ENCODE data around the gene SUMF2.
"Not testable (repeated sequence)": the region's sequence is repeated elsewhere in the genome, so short reads cannot be mapped to it uniquely, and the experiment has no call there.

Gene SUMF2

GRCh38 chr7:56091591-56091990 is 27.5 kb downstream of the SUMF2 start:
- Histone ChIP-seq H3K9me2 (ENCODE audit: low read depth, low read length) (no peaks in the 10 kb centered on the region), H4K20me1 (ENCODE audit: insufficient read depth, low read length) (no peaks in the 10 kb centered on the region), H3K27ac (ENCODE audit: low read depth, low read length, poor library complexity, severe bottlenecking) (no peak overlapping the region), H3K4me3 (ENCODE audit: low read depth, low read length, poor library complexity, severe bottlenecking) (no peak overlapping the region), H3K9ac (ENCODE audit: low read length) (no peak overlapping the region), H3K4me2 (ENCODE audit: low read length) (no peak overlapping the region), H3K4me1 (ENCODE audit: insufficient read depth, low read length, severe bottlenecking) (no peaks in the 10 kb centered on the region), H3K9me3 (ENCODE audit: low read length) (no peaks in the 10 kb centered on the region), H3K27me3 (ENCODE audit: insufficient read depth, low read length) (no peaks in the 10 kb centered on the region), H3K36me3 (ENCODE audit: insufficient read depth, low read length) (peaks cover 16% of the 10 kb centered on the region), H2AFZ (ENCODE audit: low read length) (no peak overlapping the region), H3F3A (ENCODE audit: insufficient read depth, low read length) (no peaks in the 10 kb centered on the region), H3K79me2 (ENCODE audit: insufficient read depth, low read length) (no peaks in the 10 kb centered on the region)
- no peak for TF ChIP-seq CTCF (IDR thresholded peaks at IDR 0.05; ENCODE audit: low read length)

GRCh38 chr7:56092388-56092787 is 28.3 kb downstream of the SUMF2 start:
- not testable (repeated sequence) for H3K9me2 ChIP-seq (ENCODE audit: low read depth, low read length); H3F3A ChIP-seq (ENCODE audit: insufficient read depth, low read length); H3K4me2 ChIP-seq (ENCODE audit: low read length); H3K9me3 ChIP-seq (ENCODE audit: low read length); H3K79me2 ChIP-seq (ENCODE audit: insufficient read depth, low read length); H4K20me1 ChIP-seq (ENCODE audit: insufficient read depth, low read length); H3K4me3 ChIP-seq (ENCODE audit: low read depth, low read length, poor library complexity, severe bottlenecking); H2AFZ ChIP-seq (ENCODE audit: low read length); H3K27me3 ChIP-seq (ENCODE audit: insufficient read depth, low read length); H3K27ac ChIP-seq (ENCODE audit: low read depth, low read length, poor library complexity, severe bottlenecking); H3K9ac ChIP-seq (ENCODE audit: low read length); H3K4me1 ChIP-seq (ENCODE audit: insufficient read depth, low read length, severe bottlenecking)
- H3K36me3 ChIP-seq (ENCODE audit: insufficient read depth, low read length), result peaks cover 13% of the 10 kb centered on the region

- H3K27ac ChIP-seq (ENCODE audit: low read depth, low read length, poor library complexity, severe bottlenecking), result no peak within 1 kb of the TSS
- TF ChIP-seq CTCF (IDR thresholded peaks at IDR 0.05; ENCODE audit: low read length) (peak; percentile 24; the same call in 1 of the 2 replicates), EZH2 (IDR thresholded peaks at IDR 0.05; ENCODE audit: borderline replicate concordance, low read length) (no peak)
- H3K9me2 ChIP-seq (ENCODE audit: low read depth, low read length), result no peaks in the 10 kb centered on the region
- H3F3A ChIP-seq (ENCODE audit: insufficient read depth, low read length), result no peaks in the 10 kb centered on the region
- no peaks in the 10 kb centered on the region for H3K27me3 ChIP-seq (ENCODE audit: insufficient read depth, low read length)
- H3K4me1 ChIP-seq (ENCODE audit: insufficient read depth, low read length, severe bottlenecking), result no peaks in the 10 kb centered on the region
- H3K9me3 ChIP-seq (ENCODE audit: low read length), result no peaks in the 10 kb centered on the region
- H3K36me3 ChIP-seq (ENCODE audit: insufficient read depth, low read length), result peaks cover 13% of the 10 kb centered on the region
- H3K9ac ChIP-seq (ENCODE audit: low read length), result no peak within 1 kb of the TSS
- no peaks in the 10 kb centered on the region for H3K79me2 ChIP-seq (ENCODE audit: insufficient read depth, low read length)
- no peak within 1 kb of the TSS for H3K4me2 ChIP-seq (ENCODE audit: low read length)
- H4K20me1 ChIP-seq (ENCODE audit: insufficient read depth, low read length), result no peaks in the 10 kb centered on the region
- H2AFZ ChIP-seq (ENCODE audit: low read length), result no peak within 1 kb of the TSS
- no peak within 1 kb of the TSS for H3K4me3 ChIP-seq (ENCODE audit: low read depth, low read length, poor library complexity, severe bottlenecking)
Measured at GRCh38 chr7:56092789-56093531, 28.9 kb downstream of the SUMF2 start, which contains the start of gene PHKG1. Gene PHKG1, minus strand, starts transcription at chr7:56092952. Its CDS starts 4,011 bp downstream, at chr7:56088941.

GRCh38 chr7:56097700-56098099 is 33.6 kb downstream of the SUMF2 start:
- no peak overlapping the region for H3K9ac ChIP-seq (ENCODE audit: low read length)

More at GRCh38 chr7:56097700-56098099, 33.6 kb downstream of the SUMF2 start:
- H3K4me3 ChIP-seq (ENCODE audit: low read depth, low read length, poor library complexity, severe bottlenecking), result no peak overlapping the region
- no peaks in the 10 kb centered on the region for H3K4me1 ChIP-seq (ENCODE audit: insufficient read depth, low read length, severe bottlenecking)
- peaks cover 49% of the 10 kb centered on the region for H3K36me3 ChIP-seq (ENCODE audit: insufficient read depth, low read length)
- no peaks in the 10 kb centered on the region for H3K9me2 ChIP-seq (ENCODE audit: low read depth, low read length)
- H3K27ac ChIP-seq (ENCODE audit: low read depth, low read length, poor library complexity, severe bottlenecking), result no peak overlapping the region
- no peak overlapping the region for H2AFZ ChIP-seq (ENCODE audit: low read length)
- no peaks in the 10 kb centered on the region for H3F3A ChIP-seq (ENCODE audit: insufficient read depth, low read length)
- H3K79me2 ChIP-seq (ENCODE audit: insufficient read depth, low read length), result no peaks in the 10 kb centered on the region
- H3K27me3 ChIP-seq (ENCODE audit: insufficient read depth, low read length), result no peaks in the 10 kb centered on the region
- no peak for TF ChIP-seq EZH2 (IDR thresholded peaks at IDR 0.05; ENCODE audit: borderline replicate concordance, low read length)
- no peak for TF ChIP-seq CTCF (IDR thresholded peaks at IDR 0.05; ENCODE audit: low read length)
- no peaks in the 10 kb centered on the region for H4K20me1 ChIP-seq (ENCODE audit: insufficient read depth, low read length)
- H3K9me3 ChIP-seq (ENCODE audit: low read length), result no peaks in the 10 kb centered on the region
- no peak overlapping the region for H3K4me2 ChIP-seq (ENCODE audit: low read length)

Data from OCI-LY1 (cell line).